HFF-Myc (cell line): ENCODE measurements around the gene PRPH.
A peak's percentile ranks its signal among the peaks of the same experiment; 100 is the strongest.

Source experiments
- DNase-seq: peaks from one replicate; pipeline ENCODE4 v3.0.0-alpha.2; 2011; ENCODE audit warnings: low read depth; ENCODE audit errors: extremely low read depth
- H3K4me3 ChIP-seq: replicated peaks from 2 replicates; pipeline ENCODE4 v1.5.1; 2011; ENCODE audit warnings: low read depth, mild to moderate bottlenecking, control low read depth, low read length
- CTCF ChIP-seq: IDR thresholded peaks from 2 replicates; pipeline ENCODE4 v1.5.1; 2012; ENCODE audit warnings: mild to moderate bottlenecking, low read depth, low read length, control low read depth; ENCODE audit errors: missing control alignments

Gene PRPH

GRCh38 chr12:49338830-49339463 lies 44.0 kb downstream of the PRPH start:
- no peak overlapping the region for H3K4me3 ChIP-seq
- DNase-seq, result no peak
- TF ChIP-seq CTCF, result no peak

- no peak for DNase-seq
- no peak for TF ChIP-seq CTCF
- H3K4me3 ChIP-seq, result no peak overlapping the region
Measured at GRCh38 chr12:49339464-49339861, 44.5 kb downstream of the PRPH start.

GRCh38 chr12:49340095-49340870 lies 45.3 kb downstream of the PRPH start:
- DNase-seq, result no peak
- no peak for TF ChIP-seq CTCF

GRCh38 chr12:49340971-49341776 lies 46.2 kb downstream of the PRPH start:
- DNase-seq, result no peak
- H3K4me3 ChIP-seq, result no peak overlapping the region

More at GRCh38 chr12:49340095-49340870, 45.3 kb downstream of the PRPH start:
- no peak overlapping the region for H3K4me3 ChIP-seq

GRCh38 chr12:49341777-49342065 lies 46.8 kb downstream of the PRPH start:
- DNase-seq, result no peak
- no peak for TF ChIP-seq CTCF
- H3K4me3 ChIP-seq, result peak overlapping the region; percentile 29

More at GRCh38 chr12:49340971-49341776, 46.2 kb downstream of the PRPH start:
- no peak for TF ChIP-seq CTCF

- peak; percentile 81 for TF ChIP-seq CTCF
- DNase-seq, result no peak
- peak overlapping the region; percentile 29 for H3K4me3 ChIP-seq
Measured at GRCh38 chr12:49342066-49342913, 47.3 kb downstream of the PRPH start.
